ENCODE measurements around the gene DHX15.

DHX15 gene

DNA sequence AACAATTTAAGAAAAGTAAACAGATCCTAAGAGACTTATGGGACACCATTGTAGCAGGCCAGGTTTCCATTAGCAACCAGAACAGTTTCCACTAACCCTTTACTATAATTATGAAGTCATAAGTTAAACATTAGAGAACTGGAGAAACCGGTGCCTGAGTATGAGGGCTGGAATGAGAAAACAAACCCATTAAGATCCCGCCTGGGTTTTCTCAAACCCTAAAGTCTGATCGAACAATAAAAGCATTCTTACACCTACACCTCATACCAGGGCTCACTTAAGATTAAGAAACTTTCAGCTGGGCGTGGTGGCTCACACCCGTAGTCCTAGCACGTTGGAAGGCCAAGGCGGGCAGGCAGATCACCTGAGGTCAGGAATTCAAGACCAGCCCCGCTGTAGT lies 13.7 kb upstream of the DHX15 start:
- TF ChIP-seq ZNF394 (tag by site-specific recombination; IDR thresholded peaks at IDR 0.05; ENCODE audit: borderline replicate concordance) (no peak), ZNF473 (tag by site-specific recombination; IDR thresholded peaks at IDR 0.05) (no peak), PATZ1 (tag by site-specific recombination; IDR thresholded peaks at IDR 0.05) (no peak), SP2 (tag by site-specific recombination; IDR thresholded peaks at IDR 0.05) (no peak), ZNF274 (IDR thresholded peaks at IDR 0.05; ENCODE audit: low read length) (no peak), ZNF274 (tag by site-specific recombination; IDR thresholded peaks at IDR 0.05; ENCODE audit: borderline replicate concordance) (no peak)
- Histone ChIP-seq H3K4me3 (ENCODE audit: low read depth, low read length) (no peak overlapping the region), H3K4me1 (ENCODE audit: control insufficient read depth, insufficient read depth, low read length) (no peaks in the 10 kb centered on the region), H3K9me3 (ENCODE audit: control insufficient read depth, insufficient read depth, low read depth, low read length) (no peaks in the 10 kb centered on the region), H3K27ac (ENCODE audit: extremely low read depth, low read depth, low read length) (no peak overlapping the region), H3K36me3 (ENCODE audit: control insufficient read depth in 2 of 2, insufficient read depth in 1 of 2, low read length in 2 of 2) (no peaks in the 10 kb centered on the region)
- ChIA-PET POLR2A (no interaction called here), CTCF (interaction anchor here (0.7 kb wide), 1 partner anchor 87 kb away, joined by 3 read pairs; no protein-coding TSS in a partner anchor)

GRCh38 chr4:24595659-24596058 lies 11.3 kb upstream of the DHX15 start:
- ChIA-PET CTCF (no interaction called here), POLR2A (no interaction called here)
- no peak for TF ChIP-seq ZNF514 (tag by site-specific recombination; IDR thresholded peaks at IDR 0.05)
- TF ChIP-seq ZNF214 (tag by site-specific recombination; IDR thresholded peaks at IDR 0.05; ENCODE audit: borderline replicate concordance), result no peak
- no peak for TF ChIP-seq MYNN (tag by site-specific recombination; IDR thresholded peaks at IDR 0.05; ENCODE audit: borderline replicate concordance)
- Histone ChIP-seq H3K4me1 (ENCODE audit: control insufficient read depth, insufficient read depth, low read length) (no peaks in the 10 kb centered on the region), H3K27ac (ENCODE audit: extremely low read depth, low read depth, low read length) (no peak overlapping the region), H3K9me3 (ENCODE audit: control insufficient read depth, insufficient read depth, low read depth, low read length) (no peaks in the 10 kb centered on the region), H3K36me3 (ENCODE audit: control insufficient read depth in 2 of 2, insufficient read depth in 1 of 2, low read length in 2 of 2) (no peaks in the 10 kb centered on the region), H3K4me3 (ENCODE audit: low read depth, low read length) (no peak overlapping the region)

DNA sequence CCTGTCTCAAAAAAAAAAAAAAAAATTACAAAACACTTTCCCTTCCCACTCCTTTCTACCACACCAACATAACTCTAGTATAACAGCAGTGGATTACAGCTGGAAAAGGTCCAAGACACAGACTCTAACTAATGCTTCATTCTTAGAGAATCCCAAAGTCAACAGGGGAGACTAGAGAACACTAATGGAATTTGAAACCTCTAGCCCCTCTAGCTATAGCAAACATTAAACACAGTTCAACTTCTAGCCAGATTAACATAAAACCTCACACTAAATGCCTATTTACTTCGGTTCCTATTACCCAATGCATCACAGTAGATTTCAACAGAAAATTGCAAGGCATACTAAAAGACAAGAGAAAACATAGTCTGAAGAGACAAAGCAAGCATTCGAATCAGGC lies 10.5 kb upstream of the DHX15 start:
- no peak overlapping the region for H3K4me3 ChIP-seq (ENCODE audit: low read depth, low read length)
- no peaks in the 10 kb centered on the region for H3K4me1 ChIP-seq (ENCODE audit: control insufficient read depth, insufficient read depth, low read length)
- POLR2A ChIA-PET, result no interaction called here
- no peak overlapping the region for H3K27ac ChIP-seq (ENCODE audit: extremely low read depth, low read depth, low read length)
- no peaks in the 10 kb centered on the region for H3K9me3 ChIP-seq (ENCODE audit: control insufficient read depth, insufficient read depth, low read depth, low read length)
- H3K36me3 ChIP-seq (ENCODE audit: control insufficient read depth in 2 of 2, insufficient read depth in 1 of 2, low read length in 2 of 2), result no peaks in the 10 kb centered on the region
- CTCF ChIA-PET, result interaction anchor here (0.6 kb wide), 1 partner anchor 80 kb away, joined by 3 read pairs; no protein-coding TSS in a partner anchor
- TF ChIP-seq ZNF549 (tag by site-specific recombination; IDR thresholded peaks at IDR 0.05), result no peak
- no peak for TF ChIP-seq ZNF398 (tag by site-specific recombination; IDR thresholded peaks at IDR 0.05)
- TF ChIP-seq REPIN1 (tag by site-specific recombination; IDR thresholded peaks at IDR 0.05; ENCODE audit: low read depth), result no peak
- no peak for TF ChIP-seq ZNF624 (tag by site-specific recombination; IDR thresholded peaks at IDR 0.05)
- TF ChIP-seq PATZ1 (tag by site-specific recombination; IDR thresholded peaks at IDR 0.05), result no peak
- TF ChIP-seq ZNF10 (tag by site-specific recombination; IDR thresholded peaks at IDR 0.05), result no peak
- TF ChIP-seq, protein P1, sequence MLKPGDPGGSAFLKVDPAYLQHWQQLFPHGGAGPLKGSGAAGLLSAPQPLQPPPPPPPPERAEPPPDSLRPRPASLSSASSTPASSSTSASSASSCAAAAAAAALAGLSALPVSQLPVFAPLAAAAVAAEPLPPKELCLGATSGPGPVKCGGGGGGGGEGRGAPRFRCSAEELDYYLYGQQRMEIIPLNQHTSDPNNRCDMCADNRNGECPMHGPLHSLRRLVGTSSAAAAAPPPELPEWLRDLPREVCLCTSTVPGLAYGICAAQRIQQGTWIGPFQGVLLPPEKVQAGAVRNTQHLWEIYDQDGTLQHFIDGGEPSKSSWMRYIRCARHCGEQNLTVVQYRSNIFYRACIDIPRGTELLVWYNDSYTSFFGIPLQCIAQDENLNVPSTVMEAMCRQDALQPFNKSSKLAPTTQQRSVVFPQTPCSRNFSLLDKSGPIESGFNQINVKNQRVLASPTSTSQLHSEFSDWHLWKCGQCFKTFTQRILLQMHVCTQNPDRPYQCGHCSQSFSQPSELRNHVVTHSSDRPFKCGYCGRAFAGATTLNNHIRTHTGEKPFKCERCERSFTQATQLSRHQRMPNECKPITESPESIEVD (tag by site-specific recombination; IDR thresholded peaks at IDR 0.05), result peak; percentile 62; the same call in 1 of the 2 replicates
- TF ChIP-seq ZNF214 (tag by site-specific recombination; IDR thresholded peaks at IDR 0.05; ENCODE audit: borderline replicate concordance), result no peak
- 0 out of 2 replicates have a peak, but pooled peaks have one; percentile 40 for TF ChIP-seq ZNF843 (tag by site-specific recombination; IDR thresholded peaks at IDR 0.05)
- TF ChIP-seq GLIS2 (tag by site-specific recombination; IDR thresholded peaks at IDR 0.05), result no peak
- TF ChIP-seq ZNF24 (tag by site-specific recombination; IDR thresholded peaks at IDR 0.05), result no peak
- no peak for TF ChIP-seq SALL2 (tag by site-specific recombination; IDR thresholded peaks at IDR 0.05; ENCODE audit: borderline replicate concordance)
- TF ChIP-seq ZNF514 (tag by site-specific recombination; IDR thresholded peaks at IDR 0.05), result no peak
- peak; percentile 95 for TF ChIP-seq PRDM4 (tag by site-specific recombination; IDR thresholded peaks at IDR 0.05)
- no peak for TF ChIP-seq KLF10 (tag by site-specific recombination; IDR thresholded peaks at IDR 0.05)

All from HEK293 (cell line).